Central memory CD8-positive, alpha-beta T cell (primary cell): ENCODE data around the gene GABRR2.

Experiments
- ATAC-seq: fragments of 150-1000 bp; cut with Tn5 transposase; replicated peaks from 2 replicates; pipeline ENCODE4 v1.10.0; 2022; ENCODE audit warnings: mild to moderate bottlenecking, moderate FRiP score, moderate number of reproducible peaks; ENCODE audit not compliant: poor library complexity, severe bottlenecking; ENCODE audit errors: extremely low read depth
- DNase-seq, 2 donors: peaks; one replicate each; pipeline ENCODE4 v3.0.0; 2021; ENCODE audit warnings: low spot score in 2 of 2
- H3K27ac Mint-ChIP-seq: one replicate; pipeline ENCODE4 v1.8.0; 2022; ENCODE audit warnings: low read depth, mild to moderate bottlenecking, moderate library complexity, mixed read lengths
- H3K27me3 Mint-ChIP-seq: one replicate; pipeline ENCODE4 v1.8.0; 2022; ENCODE audit warnings: mixed read lengths
- H3K36me3 Mint-ChIP-seq: one replicate; pipeline ENCODE4 v1.8.0; 2022; ENCODE audit warnings: mild to moderate bottlenecking, moderate library complexity, mixed read lengths; ENCODE audit not compliant: insufficient read depth
- H3K4me1 Mint-ChIP-seq: one replicate; pipeline ENCODE4 v1.8.0; 2022; ENCODE audit warnings: mixed read lengths
- H3K4me3 Mint-ChIP-seq: one replicate; pipeline ENCODE4 v1.8.0; 2022; ENCODE audit warnings: mild to moderate bottlenecking, moderate library complexity, mixed read lengths
- H3K9me3 Mint-ChIP-seq: one replicate; pipeline ENCODE4 v1.8.0; 2022; ENCODE audit warnings: mixed read lengths

GABRR2 gene

GRCh38 chr6:89284081-89284480 is 31.0 kb downstream of the GABRR2 start:
- DNase-seq: no peak
- no peak overlapping the region for H3K4me3 Mint-ChIP-seq
- H3K27ac Mint-ChIP-seq: no peak overlapping the region
- no peaks in the 10 kb centered on the region for H3K27me3 Mint-ChIP-seq
- ATAC-seq: no peak
- peaks cover 6% of the 10 kb centered on the region for H3K4me1 Mint-ChIP-seq
- H3K36me3 Mint-ChIP-seq: peaks cover 2% of the 10 kb centered on the region
- H3K9me3 Mint-ChIP-seq: no peaks in the 10 kb centered on the region

GRCh38 chr6:89282749-89283148 is 32.4 kb downstream of the GABRR2 start:
- H3K27ac Mint-ChIP-seq: no peak overlapping the region
- ATAC-seq: no peak
- H3K9me3 Mint-ChIP-seq: no peaks in the 10 kb centered on the region
- no peak overlapping the region for H3K4me3 Mint-ChIP-seq
- DNase-seq: no peak
- H3K27me3 Mint-ChIP-seq: no peaks in the 10 kb centered on the region
- peaks cover 2% of the 10 kb centered on the region for H3K36me3 Mint-ChIP-seq
- peaks cover 6% of the 10 kb centered on the region for H3K4me1 Mint-ChIP-seq

- H3K36me3 Mint-ChIP-seq: peaks cover 2% of the 10 kb centered on the region
- no peak overlapping the region for H3K27ac Mint-ChIP-seq
- peaks cover 6% of the 10 kb centered on the region for H3K4me1 Mint-ChIP-seq
- H3K9me3 Mint-ChIP-seq: no peaks in the 10 kb centered on the region
- DNase-seq: no peak
- H3K27me3 Mint-ChIP-seq: no peaks in the 10 kb centered on the region
- H3K4me3 Mint-ChIP-seq: no peak overlapping the region
- no peak for ATAC-seq
Observed at GRCh38 chr6:89281779-89282246, 33.3 kb downstream of the GABRR2 start.

- Mint-ChIP-seq H3K4me1 (peaks cover 6% of the 10 kb centered on the region), H3K36me3 (no peaks in the 10 kb centered on the region), H3K9me3 (no peaks in the 10 kb centered on the region), H3K4me3 (no peak overlapping the region), H3K27me3 (no peaks in the 10 kb centered on the region), H3K27ac (peak overlapping the region; percentile 58)
- DNase-seq: no peak
- ATAC-seq: no peak
Observed at GRCh38 chr6:89278956-89279355, 36.1 kb downstream of the GABRR2 start.

GRCh38 chr6:89275900-89276299 is 39.2 kb downstream of the GABRR2 start:
- Mint-ChIP-seq H3K27ac (no peak overlapping the region), H3K4me1 (no peaks in the 10 kb centered on the region), H3K36me3 (peaks cover 1% of the 10 kb centered on the region)

GRCh38 chr6:89273816-89274215 is 41.3 kb downstream of the GABRR2 start:
- H3K27me3 Mint-ChIP-seq: no peaks in the 10 kb centered on the region
- H3K9me3 Mint-ChIP-seq: no peaks in the 10 kb centered on the region
- H3K4me1 Mint-ChIP-seq: no peaks in the 10 kb centered on the region
- ATAC-seq (no peak), DNase-seq (no peak)
- peaks cover 1% of the 10 kb centered on the region for H3K36me3 Mint-ChIP-seq
- no peak overlapping the region for H3K27ac Mint-ChIP-seq
- H3K4me3 Mint-ChIP-seq: no peak overlapping the region

More at GRCh38 chr6:89275900-89276299, 39.2 kb downstream of the GABRR2 start:
- H3K4me3 Mint-ChIP-seq: no peak overlapping the region
- H3K9me3 Mint-ChIP-seq: no peaks in the 10 kb centered on the region
- DNase-seq (no peak), ATAC-seq (no peak)
- no peaks in the 10 kb centered on the region for H3K27me3 Mint-ChIP-seq

GRCh38 chr6:89272596-89272995 is 42.5 kb downstream of the GABRR2 start:
- Mint-ChIP-seq H3K9me3 (no peaks in the 10 kb centered on the region), H3K36me3 (peaks cover 1% of the 10 kb centered on the region)
- no peak for DNase-seq

GRCh38 chr6:89270951-89271721 is 44.0 kb downstream of the GABRR2 start:
- ATAC-seq (no peak), DNase-seq (no peak)
- H3K27me3 Mint-ChIP-seq: no peaks in the 10 kb centered on the region
- no peaks in the 10 kb centered on the region for H3K9me3 Mint-ChIP-seq
- peaks cover 1% of the 10 kb centered on the region for H3K36me3 Mint-ChIP-seq
- H3K4me1 Mint-ChIP-seq: no peaks in the 10 kb centered on the region
- H3K27ac Mint-ChIP-seq: no peak overlapping the region
- H3K4me3 Mint-ChIP-seq: no peak overlapping the region

More at GRCh38 chr6:89272596-89272995, 42.5 kb downstream of the GABRR2 start:
- Mint-ChIP-seq H3K27me3 (no peaks in the 10 kb centered on the region), H3K4me1 (no peaks in the 10 kb centered on the region), H3K27ac (no peak overlapping the region), H3K4me3 (no peak overlapping the region)
- ATAC-seq: no peak

- Mint-ChIP-seq H3K27me3 (peaks cover 10% of the 10 kb centered on the region), H3K9me3 (no peaks in the 10 kb centered on the region), H3K36me3 (peaks cover 1% of the 10 kb centered on the region), H3K4me3 (no peak overlapping the region), H3K27ac (no peak overlapping the region), H3K4me1 (no peaks in the 10 kb centered on the region)
- ATAC-seq: no peak
- no peak for DNase-seq
Observed at GRCh38 chr6:89269981-89270380, 45.1 kb downstream of the GABRR2 start.

- DNase-seq: no peak
- ATAC-seq: no peak
- Mint-ChIP-seq H3K4me1 (no peaks in the 10 kb centered on the region), H3K27me3 (peaks cover 17% of the 10 kb centered on the region), H3K27ac (no peak overlapping the region), H3K36me3 (peaks cover 1% of the 10 kb centered on the region), H3K4me3 (no peak overlapping the region), H3K9me3 (no peaks in the 10 kb centered on the region)
Observed at GRCh38 chr6:89269252-89269651, 45.8 kb downstream of the GABRR2 start.

GRCh38 chr6:89268776-89269175 is 46.3 kb downstream of the GABRR2 start:
- DNase-seq (no peak), ATAC-seq (no peak)
- peaks cover 19% of the 10 kb centered on the region for H3K27me3 Mint-ChIP-seq
- H3K9me3 Mint-ChIP-seq: no peaks in the 10 kb centered on the region
- H3K4me3 Mint-ChIP-seq: no peak overlapping the region
- peaks cover 1% of the 10 kb centered on the region for H3K36me3 Mint-ChIP-seq
- no peak overlapping the region for H3K27ac Mint-ChIP-seq
- H3K4me1 Mint-ChIP-seq: no peaks in the 10 kb centered on the region

GRCh38 chr6:89267918-89268317 is 47.2 kb downstream of the GABRR2 start:
- Mint-ChIP-seq H3K27me3 (peaks cover 19% of the 10 kb centered on the region), H3K4me1 (no peaks in the 10 kb centered on the region), H3K9me3 (no peaks in the 10 kb centered on the region), H3K4me3 (no peak overlapping the region), H3K36me3 (peaks cover 1% of the 10 kb centered on the region), H3K27ac (no peak overlapping the region)
- DNase-seq: no peak
- no peak for ATAC-seq

GRCh38 chr6:89264296-89264695 is 50.8 kb downstream of the GABRR2 start:
- no peaks in the 10 kb centered on the region for H3K4me1 Mint-ChIP-seq
- H3K4me3 Mint-ChIP-seq: no peak overlapping the region
- peaks cover 19% of the 10 kb centered on the region for H3K27me3 Mint-ChIP-seq
- ATAC-seq: no peak
- DNase-seq: no peak
- H3K9me3 Mint-ChIP-seq: no peaks in the 10 kb centered on the region
- no peaks in the 10 kb centered on the region for H3K36me3 Mint-ChIP-seq
- H3K27ac Mint-ChIP-seq: no peak overlapping the region
